ENCODE data around the gene MCM6. TPM values are rescaled to one million over a fixed set of nuclear protein-coding genes. Genes with fewer than 3 reads are reported as not detected.

MCM6 gene
- total RNA-seq, 2 donors from 2014 or later, result 3.2 to 4.4 TPM

DNA sequence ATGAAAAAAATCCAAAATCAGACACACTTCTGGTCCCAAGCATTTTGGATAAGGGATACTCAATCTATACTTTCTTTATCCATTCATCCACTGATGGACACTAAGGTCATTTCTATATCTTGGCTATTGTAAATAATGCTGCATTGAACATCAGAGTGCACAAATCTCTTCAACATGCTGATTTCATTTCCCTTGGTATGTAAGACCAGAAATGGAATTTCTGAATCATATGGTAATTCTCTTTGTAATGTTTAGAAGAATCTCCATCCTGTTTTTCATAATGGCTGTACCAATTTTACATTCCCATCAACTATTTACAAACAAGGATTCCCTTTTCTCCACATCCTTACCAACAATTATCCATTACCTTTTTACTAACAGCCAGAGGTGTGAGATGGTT lies 33.7 kb upstream of the MCM6 start:
- no peak overlapping the region for H3K4me3 ChIP-seq
- peaks cover 25% of the 10 kb centered on the region for H3K36me3 ChIP-seq
- no peaks in the 10 kb centered on the region for H3K9me3 ChIP-seq
- H3K27me3 ChIP-seq, result no peaks in the 10 kb centered on the region
- TF ChIP-seq, protein P1, sequence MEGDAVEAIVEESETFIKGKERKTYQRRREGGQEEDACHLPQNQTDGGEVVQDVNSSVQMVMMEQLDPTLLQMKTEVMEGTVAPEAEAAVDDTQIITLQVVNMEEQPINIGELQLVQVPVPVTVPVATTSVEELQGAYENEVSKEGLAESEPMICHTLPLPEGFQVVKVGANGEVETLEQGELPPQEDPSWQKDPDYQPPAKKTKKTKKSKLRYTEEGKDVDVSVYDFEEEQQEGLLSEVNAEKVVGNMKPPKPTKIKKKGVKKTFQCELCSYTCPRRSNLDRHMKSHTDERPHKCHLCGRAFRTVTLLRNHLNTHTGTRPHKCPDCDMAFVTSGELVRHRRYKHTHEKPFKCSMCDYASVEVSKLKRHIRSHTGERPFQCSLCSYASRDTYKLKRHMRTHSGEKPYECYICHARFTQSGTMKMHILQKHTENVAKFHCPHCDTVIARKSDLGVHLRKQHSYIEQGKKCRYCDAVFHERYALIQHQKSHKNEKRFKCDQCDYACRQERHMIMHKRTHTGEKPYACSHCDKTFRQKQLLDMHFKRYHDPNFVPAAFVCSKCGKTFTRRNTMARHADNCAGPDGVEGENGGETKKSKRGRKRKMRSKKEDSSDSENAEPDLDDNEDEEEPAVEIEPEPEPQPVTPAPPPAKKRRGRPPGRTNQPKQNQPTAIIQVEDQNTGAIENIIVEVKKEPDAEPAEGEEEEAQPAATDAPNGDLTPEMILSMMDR (IDR thresholded peaks at IDR 0.05), result no peak
- no peak for DNase-seq (ENCODE audit: low spot score)
- H3K4me1 ChIP-seq, result no peaks in the 10 kb centered on the region
- H3K27ac ChIP-seq, result no peak overlapping the region

DNA sequence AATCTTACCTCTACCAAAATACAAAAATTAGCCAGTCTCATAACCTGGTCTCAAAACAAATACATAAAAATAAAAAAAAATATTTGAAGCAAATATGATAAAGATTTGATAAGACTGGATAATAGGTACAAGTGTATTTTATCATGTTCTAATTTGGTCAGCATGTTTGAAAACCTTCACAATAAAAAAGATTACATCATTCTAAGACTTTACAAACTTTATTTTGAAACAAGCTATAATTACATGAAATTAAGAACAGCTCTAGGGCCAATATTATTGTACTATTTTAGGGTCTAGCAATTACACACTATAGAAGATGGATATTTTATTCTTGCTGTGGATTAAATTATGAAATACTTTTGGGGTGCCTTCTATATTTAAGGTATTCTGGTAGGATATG lies 29.4 kb upstream of the MCM6 start:
- Histone ChIP-seq H3K9me3 (no peaks in the 10 kb centered on the region), H3K36me3 (peaks cover 24% of the 10 kb centered on the region), H3K27ac (no peak overlapping the region), H3K4me3 (no peak overlapping the region), H3K4me1 (no peaks in the 10 kb centered on the region), H3K27me3 (no peaks in the 10 kb centered on the region)
- no peak for DNase-seq (ENCODE audit: low spot score)
- TF ChIP-seq, protein P1 (IDR thresholded peaks at IDR 0.05), result no peak

DNA sequence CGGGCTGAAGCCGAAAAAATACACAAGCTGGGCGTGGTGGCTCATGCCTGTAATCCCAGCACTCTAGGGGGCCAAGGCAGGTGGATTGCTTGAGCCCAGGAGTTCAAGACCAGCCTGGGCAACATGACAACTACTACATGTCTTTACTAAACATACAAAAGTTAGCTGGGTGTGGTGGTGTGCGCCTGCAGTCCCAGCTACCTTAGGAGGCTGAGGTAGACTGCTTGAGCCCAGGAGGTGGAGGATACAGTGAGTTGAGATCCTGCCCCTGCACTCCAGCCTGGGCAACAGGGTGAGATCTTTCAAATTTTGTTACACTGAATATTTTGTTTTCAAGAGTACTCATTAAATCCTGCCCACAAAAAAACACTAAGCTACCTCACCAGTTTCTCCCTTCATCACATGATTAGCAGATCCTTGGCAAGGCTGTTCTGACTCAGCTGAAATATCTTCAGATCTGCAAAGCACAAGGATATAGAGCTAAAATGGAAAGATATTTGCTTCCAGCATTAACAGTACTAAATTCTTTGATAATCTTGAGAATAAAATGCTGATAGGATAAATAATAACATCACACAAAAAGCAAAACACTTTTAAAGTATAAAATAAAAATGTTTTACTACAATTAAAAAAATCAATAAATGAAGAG lies 28.2 kb upstream of the MCM6 start:
- no peaks in the 10 kb centered on the region for H3K27me3 ChIP-seq
- TF ChIP-seq, protein P1 (IDR thresholded peaks at IDR 0.05), result no peak
- H3K36me3 ChIP-seq, result peaks cover 16% of the 10 kb centered on the region
- no peak overlapping the region for H3K4me3 ChIP-seq
- DNase-seq (ENCODE audit: low spot score), result no peak
- no peaks in the 10 kb centered on the region for H3K9me3 ChIP-seq
- H3K27ac ChIP-seq, result no peak overlapping the region
- no peaks in the 10 kb centered on the region for H3K4me1 ChIP-seq

DNA sequence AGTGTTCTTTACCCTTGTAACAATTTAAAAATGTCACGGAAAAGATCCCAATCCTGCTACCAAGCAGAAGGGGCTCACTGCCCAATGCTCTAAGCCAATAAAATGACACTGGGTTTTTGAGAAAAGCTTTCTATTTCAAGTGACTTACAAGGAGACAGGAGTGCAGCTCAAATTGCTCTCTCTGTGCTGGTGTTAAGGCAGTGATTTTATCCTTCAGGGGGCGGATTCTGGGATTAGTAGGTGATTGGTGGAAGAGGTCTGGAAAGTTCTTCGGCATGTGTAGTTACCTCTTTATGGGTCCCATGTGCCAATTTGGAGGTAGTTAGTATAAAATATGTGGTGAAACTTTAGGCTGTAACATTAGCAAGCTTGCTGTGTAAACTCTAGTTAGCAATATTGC lies 27.4 kb upstream of the MCM6 start:
- TF ChIP-seq, protein P1 (IDR thresholded peaks at IDR 0.05), result no peak
- Histone ChIP-seq H3K27me3 (no peaks in the 10 kb centered on the region), H3K27ac (no peak overlapping the region), H3K4me3 (no peak overlapping the region), H3K36me3 (peaks cover 16% of the 10 kb centered on the region), H3K4me1 (no peaks in the 10 kb centered on the region), H3K9me3 (no peaks in the 10 kb centered on the region)
- no peak for DNase-seq (ENCODE audit: low spot score)

DNA sequence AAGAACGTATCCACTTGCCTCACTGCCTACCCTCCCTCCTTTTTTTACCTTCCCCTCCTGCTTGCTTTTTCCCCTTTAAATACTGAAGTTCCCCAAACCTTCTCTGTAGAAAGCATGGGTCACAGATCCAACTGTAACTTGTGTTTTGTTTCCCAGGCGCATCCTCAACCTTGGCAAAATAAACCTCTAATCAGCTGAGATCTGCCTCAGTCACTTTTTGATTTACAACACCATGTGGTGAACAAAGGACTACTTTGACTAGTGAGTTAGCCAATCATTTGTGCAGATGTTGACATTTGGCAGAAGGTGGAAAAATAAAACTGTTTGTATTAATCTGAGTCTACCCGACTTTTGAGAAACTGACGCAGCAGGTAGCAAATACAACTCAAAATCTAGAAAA lies 23.3 kb upstream of the MCM6 start:
- Histone ChIP-seq H3K9me3 (no peaks in the 10 kb centered on the region), H3K27ac (no peak overlapping the region), H3K4me1 (no peaks in the 10 kb centered on the region), H3K4me3 (no peak overlapping the region), H3K36me3 (peaks cover 6% of the 10 kb centered on the region), H3K27me3 (no peaks in the 10 kb centered on the region)
- no peak for DNase-seq (ENCODE audit: low spot score)
- TF ChIP-seq, protein P1 (IDR thresholded peaks at IDR 0.05), result no peak

DNA sequence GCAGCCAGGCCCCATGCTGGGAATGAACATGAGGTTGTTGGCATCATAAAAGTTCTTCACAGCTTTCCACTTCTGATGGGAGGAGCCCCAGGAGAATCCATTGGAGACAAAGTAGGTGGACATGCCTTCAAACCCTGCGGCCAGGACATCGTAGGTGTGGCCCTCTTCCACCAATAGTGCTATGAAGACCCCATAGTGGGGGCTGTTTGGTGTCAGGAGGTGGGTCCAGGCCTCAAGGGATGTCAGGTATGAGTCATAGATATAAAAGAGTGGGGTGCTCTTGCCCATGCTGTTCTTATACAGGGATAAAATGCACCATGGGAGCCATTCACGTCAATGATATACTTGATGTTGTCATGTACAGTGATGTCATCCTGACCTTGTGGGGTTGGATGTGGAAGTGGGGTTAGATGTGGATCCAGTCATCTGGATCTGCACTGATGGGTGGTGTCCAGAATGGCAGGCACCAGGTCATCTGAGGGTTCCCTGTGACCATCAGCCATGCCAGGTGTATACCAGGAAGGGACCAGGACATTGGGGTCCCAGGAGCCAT lies 22.1 kb upstream of the MCM6 start:
- TF ChIP-seq, protein P1 (IDR thresholded peaks at IDR 0.05), result no peak
- DNase-seq (ENCODE audit: low spot score), result no peak
- H3K4me1 ChIP-seq, result no peaks in the 10 kb centered on the region
- no peak overlapping the region for H3K27ac ChIP-seq
- H3K27me3 ChIP-seq, result no peaks in the 10 kb centered on the region
- H3K4me3 ChIP-seq, result no peak overlapping the region
- peaks cover 1% of the 10 kb centered on the region for H3K36me3 ChIP-seq
- H3K9me3 ChIP-seq, result no peaks in the 10 kb centered on the region
